ENCODE results near the gene ATXN10.

The ATXN10 gene

DNA sequence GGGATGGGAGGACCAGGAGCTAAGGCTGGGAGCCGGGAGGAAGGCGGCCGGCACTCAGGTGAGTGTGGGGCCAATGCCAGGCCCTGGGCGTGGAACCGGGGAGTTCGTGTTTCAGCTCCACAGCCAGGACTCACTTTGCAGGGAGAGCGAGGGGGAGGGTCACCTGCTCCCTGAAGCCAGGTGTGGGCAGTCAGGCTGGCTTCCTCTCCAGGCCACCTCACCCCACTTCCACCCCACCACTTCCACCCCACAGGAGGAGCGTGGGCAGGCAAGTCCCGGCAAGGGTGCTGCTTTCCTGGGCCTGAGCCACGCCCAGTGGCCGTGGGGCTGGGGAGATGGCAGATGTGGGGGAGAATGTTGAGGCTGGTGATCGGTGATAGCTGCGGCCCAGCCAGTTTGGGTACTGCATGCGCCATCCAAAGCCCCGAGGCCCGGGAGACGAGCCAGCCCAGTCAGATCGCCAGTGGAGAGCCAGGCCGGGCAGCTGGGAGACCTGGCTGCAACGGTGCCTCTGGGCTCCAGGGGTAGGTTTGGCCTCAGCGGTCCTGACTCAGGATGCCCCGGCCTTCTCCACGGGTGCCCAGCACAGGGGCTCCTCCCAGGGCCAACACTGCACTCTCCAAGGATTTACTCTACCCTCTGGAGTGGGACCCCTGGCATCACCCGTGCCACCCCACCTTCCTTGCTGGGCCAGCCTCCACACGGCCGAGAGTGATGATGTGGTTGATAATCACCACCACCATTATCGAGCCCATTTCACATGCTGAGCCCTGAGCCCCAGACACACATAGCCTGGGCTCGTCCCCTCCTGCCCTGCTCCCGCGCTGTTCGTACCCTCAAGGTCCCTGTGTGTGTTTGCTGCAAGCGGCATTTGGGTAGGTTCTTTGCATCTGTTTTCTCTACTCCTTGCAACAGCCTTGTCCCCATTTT lies 211.5 kb downstream of the ATXN10 start:
- DNase-seq: no peak

DNA sequence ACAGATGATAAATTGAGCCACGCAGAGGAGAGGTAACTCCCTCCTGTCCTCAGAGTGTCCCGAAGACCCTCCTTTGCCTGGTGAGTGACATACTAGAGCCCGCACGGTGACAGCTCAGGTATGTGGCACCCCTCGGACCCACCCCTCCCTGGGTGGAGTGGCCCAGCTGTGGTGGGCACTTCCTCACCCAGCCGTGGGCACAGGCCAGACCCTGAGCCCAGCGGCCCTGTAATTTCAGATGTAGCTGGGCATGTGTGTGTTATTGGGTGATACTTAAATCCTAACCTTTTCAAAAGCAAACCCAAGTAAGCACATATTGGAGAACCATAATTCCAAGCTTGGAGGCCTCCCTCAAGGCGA lies 212.2 kb downstream of the ATXN10 start:
- no peak for DNase-seq

DNA sequence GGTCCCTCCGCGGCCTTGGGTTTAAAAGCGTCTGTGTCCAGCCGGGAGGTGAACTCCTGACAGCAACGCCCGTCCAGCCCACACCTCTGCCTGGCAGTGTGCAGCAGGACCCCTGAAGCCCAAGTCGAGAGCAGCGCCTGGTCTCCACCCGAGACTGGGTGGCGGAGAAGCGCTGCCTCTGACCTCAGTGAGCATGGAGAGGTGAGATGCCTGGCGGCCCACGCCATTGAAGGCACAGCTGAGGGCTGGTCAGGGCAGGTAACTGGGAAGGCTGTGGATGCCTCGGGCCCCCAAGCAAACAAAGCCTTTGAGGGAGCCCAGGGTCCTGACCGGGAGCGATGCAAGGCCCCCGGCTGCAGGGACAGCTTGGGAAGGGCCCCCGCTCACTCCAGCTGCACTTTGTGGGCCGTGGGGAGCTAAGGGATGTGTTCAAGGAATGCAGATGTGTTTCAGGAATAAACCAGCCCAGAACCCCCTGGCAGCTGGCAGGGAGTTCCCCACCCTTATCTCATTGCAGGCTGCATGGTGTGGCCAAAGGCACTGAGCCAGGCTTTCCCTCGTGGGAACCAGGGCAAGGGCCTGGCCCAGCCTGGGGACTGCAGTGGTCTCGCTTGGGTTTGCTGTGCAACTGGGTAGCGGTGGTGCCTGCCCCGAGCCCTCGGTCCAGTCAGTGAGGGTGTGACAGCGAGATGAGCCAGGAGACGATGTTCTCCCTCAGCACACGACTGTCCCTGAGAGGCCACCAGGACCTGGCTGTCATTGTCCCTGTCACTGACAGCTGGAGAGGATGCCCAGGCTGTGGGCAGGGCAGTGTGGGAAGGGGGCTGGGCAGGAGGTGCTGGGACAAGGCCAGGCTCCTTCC lies 212.8 kb downstream of the ATXN10 start:
- DNase-seq: no peak

DNA sequence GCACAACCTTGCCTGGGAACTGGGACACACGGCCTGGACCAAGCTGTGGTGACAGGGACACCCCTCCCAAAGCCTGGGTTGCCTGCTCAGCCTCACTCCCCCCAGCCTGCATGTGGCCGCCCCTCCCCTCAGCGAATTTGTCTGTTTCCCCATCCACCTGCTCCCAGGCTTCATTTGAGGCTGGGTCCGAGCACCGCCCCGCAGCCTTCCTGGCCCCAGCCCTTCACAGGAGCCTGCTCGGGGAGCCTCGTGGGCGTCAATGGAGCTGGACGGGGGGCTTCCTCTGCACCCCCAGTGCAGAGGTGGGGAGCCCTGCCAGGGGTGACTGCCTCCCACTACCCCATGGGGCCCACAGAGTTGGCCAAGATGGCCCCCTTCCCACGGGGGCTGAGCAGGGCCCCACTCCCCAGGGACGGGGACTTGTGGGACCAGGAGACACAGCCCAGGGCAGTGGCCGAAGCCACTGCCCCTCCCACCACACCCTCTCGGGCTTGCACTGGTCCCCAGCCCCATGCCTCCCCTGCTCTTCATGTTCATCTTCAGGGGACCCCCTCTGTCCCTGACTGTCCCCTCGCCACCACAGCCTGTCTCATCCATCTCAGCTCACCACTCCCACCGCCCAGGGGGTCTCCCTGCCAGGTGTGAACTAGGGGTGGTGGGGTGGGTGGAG lies 213.7 kb downstream of the ATXN10 start:
- no peak for DNase-seq

DNA sequence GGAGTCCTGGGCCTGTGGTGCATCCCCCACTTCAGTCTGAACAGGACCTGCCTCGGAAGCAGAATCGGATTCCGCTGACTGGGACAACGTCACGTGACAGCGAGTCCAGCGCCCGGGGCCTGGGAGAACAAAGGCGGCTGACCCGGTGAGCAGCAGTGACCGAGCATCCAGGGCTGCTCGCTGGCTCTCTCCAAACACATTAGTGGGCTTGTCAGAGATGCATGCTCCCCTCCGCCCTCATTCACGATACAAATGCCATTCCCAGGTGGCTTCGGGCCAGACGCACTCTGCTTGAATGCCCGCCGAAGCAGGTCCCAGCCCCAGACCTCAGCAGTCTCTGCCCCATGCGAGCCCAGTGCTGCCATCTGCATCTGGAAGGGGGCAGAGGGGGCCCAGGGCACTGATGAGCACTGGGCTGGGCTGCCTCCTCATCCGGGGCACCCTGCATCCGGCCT lies 214.3 kb downstream of the ATXN10 start:
- DNase-seq: no peak

DNA sequence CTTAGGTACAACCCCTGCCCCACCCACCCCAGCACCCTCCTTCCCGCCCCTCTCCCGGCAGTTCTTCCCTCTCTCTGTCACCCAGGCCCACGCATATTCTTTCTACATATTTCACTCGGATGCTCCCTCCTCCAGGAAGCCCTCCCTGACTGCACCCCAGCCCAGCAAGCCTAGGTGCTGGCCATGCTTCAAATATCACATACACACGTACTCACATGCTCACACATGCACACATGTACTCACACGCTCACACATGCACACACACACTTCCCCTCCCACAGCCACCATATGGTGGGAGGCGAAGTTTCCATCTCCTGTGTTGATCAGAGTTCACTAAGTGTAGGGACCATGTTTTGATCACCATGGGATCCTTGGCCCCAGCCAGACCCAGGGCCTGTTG lies 214.9 kb downstream of the ATXN10 start:
- no peak for DNase-seq

DNA sequence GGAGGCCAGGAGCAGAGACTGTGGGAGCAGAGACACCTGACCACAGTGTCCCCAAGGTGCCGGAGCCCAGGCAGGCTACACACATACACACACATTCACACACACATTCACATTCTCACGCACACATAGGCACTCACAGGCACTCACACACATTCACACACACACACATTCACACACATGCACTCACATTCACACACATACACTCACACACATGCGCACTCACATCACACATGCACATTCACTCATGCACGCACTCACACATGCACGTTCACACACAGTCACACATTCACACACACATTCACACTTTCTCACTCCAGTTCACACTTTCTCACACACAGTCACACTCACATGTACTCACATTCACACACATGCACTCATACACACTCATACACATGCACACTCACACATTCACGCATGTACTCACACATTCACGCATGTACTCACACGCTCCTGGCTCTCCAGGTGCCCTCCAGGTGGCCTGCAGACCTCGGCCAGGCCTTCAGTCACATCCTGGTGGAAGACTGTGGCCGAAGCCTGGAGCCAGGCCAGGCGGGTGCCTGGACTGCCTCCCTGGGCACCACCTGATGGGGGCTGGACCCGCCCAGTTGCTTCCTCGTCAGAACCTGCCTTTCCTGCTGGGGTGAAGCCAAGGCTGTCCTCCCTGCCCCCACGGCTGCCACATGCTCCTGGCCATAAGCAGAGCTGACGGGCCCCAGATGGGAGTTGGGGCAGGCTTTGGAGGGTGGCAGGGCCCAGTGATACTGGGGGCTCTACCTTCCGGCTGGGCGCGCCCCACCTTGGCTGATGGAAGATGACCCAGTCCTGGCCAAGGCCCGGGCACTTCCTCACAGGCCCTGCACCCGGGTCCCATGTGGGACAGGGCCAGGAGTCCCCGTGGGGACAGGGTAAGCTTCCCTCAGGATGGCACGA lies 215.8 kb downstream of the ATXN10 start:
- no peak for DNase-seq

DNA sequence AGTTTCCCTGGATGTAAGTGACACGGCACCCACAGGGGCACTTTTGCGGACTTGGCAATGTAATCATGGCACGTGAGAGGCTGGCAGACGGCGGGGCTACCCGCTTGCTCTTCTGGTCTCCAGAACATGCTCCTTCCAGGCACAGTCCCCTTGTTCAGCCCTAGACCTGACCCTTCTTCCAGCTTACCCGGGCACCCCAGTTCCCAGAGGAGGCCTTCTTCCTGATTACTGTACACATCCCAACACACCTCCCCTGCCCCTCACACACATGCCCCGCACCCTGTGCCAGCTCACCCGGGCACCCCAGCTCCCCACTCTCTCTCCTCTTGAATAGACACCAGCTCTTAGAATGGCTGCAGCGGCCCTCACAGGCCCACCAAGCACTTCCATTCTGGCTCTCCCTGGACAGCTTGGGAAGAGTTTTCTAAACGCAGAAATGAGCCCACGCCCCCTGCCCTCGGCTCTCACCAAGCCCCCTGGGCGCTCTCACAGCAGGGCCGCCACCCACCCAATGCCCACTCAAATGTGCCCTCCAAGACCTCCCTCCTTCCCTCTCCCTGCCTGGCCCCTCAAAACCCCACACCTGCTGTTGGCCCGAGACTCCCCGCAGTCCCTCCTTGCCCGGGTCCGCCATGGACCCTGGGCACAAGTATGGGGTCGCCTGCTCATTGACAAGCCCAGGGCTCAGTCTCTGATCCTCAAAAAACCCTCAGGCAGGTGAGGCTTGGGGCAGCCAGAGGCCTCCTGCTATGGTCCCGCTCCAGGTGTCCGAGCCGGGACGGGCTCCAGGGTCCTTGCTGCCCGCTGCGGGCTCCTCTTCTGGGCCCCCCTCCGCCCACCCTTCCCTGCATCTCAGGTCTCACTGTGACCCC lies 216.8 kb downstream of the ATXN10 start:
- no peak for DNase-seq

DNA sequence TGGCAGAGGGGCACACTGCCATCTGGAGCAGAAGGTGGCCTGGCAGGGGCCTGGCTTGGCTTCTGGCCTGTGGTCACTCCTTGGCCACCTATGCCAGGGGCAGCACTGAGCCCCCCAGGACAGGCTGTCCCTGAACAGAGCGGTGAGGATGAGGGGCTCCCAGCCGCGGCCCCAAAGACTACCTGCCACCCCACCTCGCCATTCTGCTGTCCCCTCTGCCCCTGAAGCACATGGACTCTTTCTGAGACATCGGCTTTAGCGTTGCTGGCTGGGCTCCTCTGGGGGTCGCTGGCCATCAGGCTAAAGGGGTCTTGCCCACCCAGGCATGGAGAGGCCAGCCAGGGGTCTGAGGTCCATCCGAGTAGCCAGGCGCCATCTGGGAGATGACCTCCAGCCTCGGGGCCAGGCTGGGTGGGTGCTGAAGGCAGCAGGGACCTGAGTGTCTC lies 217.5 kb downstream of the ATXN10 start:
- no peak for DNase-seq

DNA sequence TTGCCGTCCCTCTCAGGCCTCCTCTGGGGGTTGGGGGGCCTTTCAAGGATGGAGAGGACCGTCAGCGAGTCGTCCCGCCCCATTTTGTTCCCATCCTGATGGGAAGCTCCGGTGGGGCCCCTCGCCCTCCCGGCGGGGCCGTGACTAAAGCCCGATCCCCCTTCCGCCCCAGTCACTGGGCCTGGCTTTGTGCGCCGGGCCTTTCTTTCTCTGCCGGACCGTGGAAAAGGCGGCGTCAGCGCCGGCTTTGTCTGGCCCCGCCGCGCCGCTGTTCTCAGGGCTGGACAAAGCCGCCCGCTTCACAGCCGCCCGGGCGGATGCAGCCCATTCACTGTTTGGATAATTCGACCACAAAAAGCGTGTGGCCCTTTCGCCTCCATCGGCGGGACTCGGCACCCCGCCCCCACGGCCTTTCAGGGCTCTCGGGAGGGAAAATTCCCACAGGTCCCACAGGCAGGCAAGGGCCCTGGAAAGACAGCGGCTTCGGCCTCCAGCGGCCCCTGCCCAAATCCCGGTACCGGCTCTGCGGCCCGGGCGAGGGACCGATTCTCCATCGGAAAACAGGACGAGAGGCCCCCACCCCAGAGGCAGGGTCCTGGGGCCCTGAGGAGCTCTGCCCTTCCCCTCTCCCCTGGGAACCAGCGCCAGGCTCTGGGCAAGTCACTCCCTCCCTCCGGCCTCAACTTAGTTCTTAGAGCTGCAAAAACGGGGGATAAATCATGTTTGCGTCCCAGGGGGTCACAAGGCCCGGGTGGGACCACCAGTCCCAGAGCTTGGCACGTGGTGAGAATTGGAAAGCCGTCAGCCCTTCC lies 218.1 kb downstream of the ATXN10 start:
- no peak for DNase-seq

DNA sequence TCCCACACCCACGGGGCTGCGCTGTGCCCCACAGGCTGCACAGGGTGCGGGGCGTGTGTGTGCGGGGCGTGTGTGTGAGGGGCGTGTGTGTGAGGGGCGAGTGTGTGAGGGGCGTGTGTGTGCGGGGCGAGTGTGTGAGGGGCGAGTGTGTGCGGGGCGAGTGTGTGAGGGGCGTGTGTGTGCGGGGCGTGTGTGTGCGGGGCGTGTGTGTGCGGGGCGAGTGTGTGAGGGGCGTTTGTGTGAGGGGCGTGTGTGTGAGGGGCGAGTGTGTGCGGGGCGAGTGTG lies 218.7 kb downstream of the ATXN10 start:
- no peak for DNase-seq

DNA sequence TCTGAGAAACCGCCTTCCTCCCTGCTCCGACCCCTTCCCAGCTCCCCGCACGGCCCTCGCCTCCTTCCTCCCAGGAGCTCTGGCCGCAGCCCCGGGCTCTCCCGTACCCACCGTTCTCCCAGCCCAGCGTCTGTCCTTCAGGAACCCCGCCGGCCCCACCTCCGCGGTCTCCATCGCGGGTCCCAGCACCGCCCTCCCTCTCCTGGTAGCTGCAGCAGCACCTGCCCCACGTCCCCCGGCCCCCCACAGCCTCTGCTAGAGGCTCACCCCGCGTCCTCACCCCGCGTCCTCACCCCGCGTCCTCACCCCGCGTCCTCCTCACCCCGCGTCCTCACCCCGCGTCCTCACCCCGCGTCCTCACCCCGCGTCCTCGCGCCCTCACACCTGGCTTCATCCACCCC lies 219.4 kb downstream of the ATXN10 start:
- no peak for DNase-seq

DNA sequence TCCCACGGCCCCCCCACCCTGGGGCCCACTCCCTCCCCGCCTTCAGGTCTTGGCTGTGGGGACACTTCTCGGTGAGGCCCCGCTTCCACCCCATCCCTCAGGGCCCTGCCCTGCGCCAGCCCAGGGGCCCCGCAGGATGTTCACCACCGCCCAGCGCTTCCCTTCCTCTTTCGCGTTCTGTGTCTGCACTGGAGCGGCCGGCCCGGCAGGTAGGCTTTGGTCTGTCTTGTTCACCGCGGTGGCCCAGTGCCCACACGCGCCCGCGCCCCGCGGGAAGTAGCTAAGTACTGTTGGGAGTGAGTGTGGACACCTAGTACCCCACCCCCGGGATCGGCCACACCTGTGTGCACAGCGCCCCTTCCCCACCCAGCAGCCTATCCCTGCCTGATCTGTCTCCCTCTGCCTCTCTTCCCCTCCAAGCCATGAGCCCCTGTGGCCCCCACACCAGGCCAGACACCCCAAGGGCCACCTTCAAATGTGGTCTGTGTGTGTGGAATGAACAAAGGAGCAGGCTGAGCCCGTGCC lies 219.9 kb downstream of the ATXN10 start:
- no peak for DNase-seq

DNA sequence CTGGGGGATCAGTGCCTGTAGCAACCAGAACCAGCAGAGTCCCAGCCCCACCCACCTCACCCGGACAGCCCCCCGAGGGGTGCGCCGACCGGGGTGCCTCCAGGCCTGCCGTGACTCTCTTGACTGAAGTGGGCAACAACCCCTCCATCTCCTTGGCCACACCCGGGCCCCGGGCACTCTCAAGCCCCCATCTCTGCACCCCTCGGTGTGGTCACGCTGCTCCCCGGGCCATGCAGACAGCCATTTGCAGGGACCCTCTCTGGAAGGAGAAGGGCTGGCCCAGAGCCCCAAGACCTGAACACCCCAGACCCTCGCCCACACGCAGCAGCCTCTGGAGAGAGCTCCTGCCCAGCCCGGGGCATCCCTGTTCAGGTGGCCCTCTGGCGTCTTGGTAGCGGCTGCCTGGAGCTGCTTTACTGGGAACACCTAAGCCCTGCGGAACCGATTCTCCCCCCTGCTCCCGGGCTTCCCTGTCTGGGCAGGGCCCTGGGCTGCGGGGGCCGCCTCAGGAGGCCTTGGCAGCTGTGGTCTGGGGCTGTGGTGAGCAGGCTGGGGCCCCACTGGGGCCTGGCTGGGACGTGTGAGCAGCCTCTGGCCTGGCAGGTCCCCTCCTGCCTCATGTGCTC lies 220.5 kb downstream of the ATXN10 start:
- DNase-seq: no peak

DNA sequence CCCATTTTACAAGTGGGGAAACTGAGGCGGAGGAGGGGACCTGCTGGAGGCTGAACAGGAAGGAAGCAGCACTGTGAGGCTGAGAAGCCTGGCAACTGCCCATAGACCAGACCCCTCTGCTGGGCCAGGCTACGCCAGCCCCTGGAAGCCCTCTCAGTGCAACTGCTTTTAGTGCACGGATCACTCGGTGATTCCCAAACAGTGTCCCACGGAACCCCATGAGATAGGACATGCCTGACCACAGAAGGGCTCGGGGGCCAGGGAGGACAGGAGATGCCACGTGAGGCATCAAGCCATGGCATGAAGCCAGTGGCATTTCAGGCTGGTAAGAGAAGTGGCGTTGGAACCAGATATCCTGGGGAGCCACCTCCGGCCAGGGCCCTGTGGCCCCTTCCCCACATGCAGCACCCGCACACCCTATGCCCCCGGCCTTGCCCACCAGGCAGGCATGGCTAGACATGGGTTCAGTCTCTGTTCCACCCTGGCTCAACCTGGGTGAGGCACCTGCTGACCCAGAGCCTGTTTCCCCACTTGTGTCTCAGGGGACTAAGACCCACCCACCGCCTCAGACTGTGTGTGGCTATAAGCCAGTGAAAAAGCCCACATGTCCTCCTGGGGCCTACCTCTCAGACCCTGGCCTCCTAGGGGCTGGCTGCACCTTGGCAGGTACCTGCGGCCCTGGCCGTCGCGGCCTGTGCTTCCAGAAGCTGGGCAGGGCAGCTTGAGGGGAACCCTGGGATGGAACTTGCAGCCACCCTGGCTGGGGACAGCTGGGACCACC lies 221.2 kb downstream of the ATXN10 start:
- no peak for DNase-seq

DNA sequence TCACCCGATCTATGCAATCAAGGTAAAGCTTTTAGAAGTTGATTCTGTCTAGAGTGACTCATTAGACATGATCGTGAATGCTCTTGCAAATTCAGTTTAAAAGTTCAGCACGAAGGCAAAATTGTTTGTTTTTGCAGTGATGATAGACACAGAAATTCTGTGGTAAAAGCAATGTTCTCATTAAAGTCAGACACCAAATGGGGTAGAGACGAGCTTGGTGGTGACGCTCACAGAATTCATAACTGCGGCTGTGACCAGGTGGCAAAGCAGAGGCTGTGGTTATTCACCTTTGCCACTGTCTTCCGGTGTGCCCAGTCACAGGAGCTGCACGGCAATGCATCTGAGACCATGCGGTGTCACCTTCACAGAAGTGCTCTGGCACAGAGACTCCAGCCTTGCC lies 221.9 kb downstream of the ATXN10 start:
- no peak for DNase-seq

Measured in NCI-H345 (cell line).